Measurements from ENCODE around the gene AAR2. TPM values are rescaled to one million over a fixed set of nuclear protein-coding genes. Genes with fewer than 3 reads are reported as not detected.

Gene AAR2
- total RNA-seq, 1 experiment from 2014 or later = 36.9 TPM

GRCh38 chr20:36210436-36211021 is 25.7 kb upstream of the AAR2 start:
- H3K9me3 Mint-ChIP-seq = no peaks in the 10 kb centered on the region
- no CpG with 5 or more reads among the region's 5 CpGs for WGBS (ENCODE audit: extremely low coverage, insufficient read length, low lambda C conversion rate)

More at GRCh38 chr20:36210436-36211021, 25.7 kb upstream of the AAR2 start:
- Histone ChIP-seq H4K20me1 (ENCODE audit: control insufficient read depth, insufficient read depth, insufficient read length) (no peaks in the 10 kb centered on the region), H3K4me2 (ENCODE audit: insufficient read depth, insufficient read length, low read length) (no peak overlapping the region), H3K27me3 (ENCODE audit: insufficient read depth, low read length) (no peaks in the 10 kb centered on the region), H3K4ac (ENCODE audit: low read depth, low read length) (no peak overlapping the region), H2BK12ac (ENCODE audit: insufficient read length, low read depth, low read length) (no peak overlapping the region), H3K23ac (ENCODE audit: insufficient read length, low read depth, low read length) (no peak overlapping the region), H3K4me1 (ENCODE audit: insufficient read depth, low read length) (no peaks in the 10 kb centered on the region), H2BK120ac (ENCODE audit: low read depth, low read length, poor library complexity, severe bottlenecking) (no peak overlapping the region), H4K5ac (ENCODE audit: insufficient read length, low read depth, low read length) (no peak overlapping the region), H3K79me1 (ENCODE audit: insufficient read depth, low read depth, low read length, poor library complexity, severe bottlenecking) (no peaks in the 10 kb centered on the region), H3K14ac (ENCODE audit: insufficient read depth, low read length) (no peak overlapping the region), H3T11ph (ENCODE audit: low read length) (no peak overlapping the region), H3K9ac (ENCODE audit: extremely low read depth, insufficient read length, low read length) (no peak overlapping the region), H2BK5ac (ENCODE audit: insufficient read length, low read length) (no peak overlapping the region), H4K91ac (ENCODE audit: insufficient read length, low read depth, low read length) (no peak overlapping the region), H3K23me2 (ENCODE audit: insufficient read length, low read depth, low read length, poor library complexity, severe bottlenecking) (no peaks in the 10 kb centered on the region), H3K18ac (ENCODE audit: insufficient read length, low read depth, low read length) (no peak overlapping the region), H2AFZ (ENCODE audit: low read length) (no peak overlapping the region), H4K8ac (replicated peaks; ENCODE audit: insufficient read length, low read depth, low read length) (no peak overlapping the region), H3K79me2 (ENCODE audit: insufficient read depth, low read length) (no peaks in the 10 kb centered on the region), H3K27ac (ENCODE audit: insufficient read length, low read depth, low read length) (no peak overlapping the region), H3K56ac (ENCODE audit: insufficient read length, low read depth, low read length) (no peak overlapping the region), H2AK5ac (ENCODE audit: insufficient read length, low read length) (no peak overlapping the region), H2BK15ac (ENCODE audit: low read depth, low read length) (no peak overlapping the region), H3K9me3 (ENCODE audit: control insufficient read depth, low read depth, low read length) (no peaks in the 10 kb centered on the region), H2BK20ac (ENCODE audit: low read depth, low read length, poor library complexity, severe bottlenecking) (no peak overlapping the region)
- no peak overlapping the region; a peak in 2 of 7 replicates for H3K27ac Mint-ChIP-seq
- peaks cover 6 to 10% of the 10 kb centered on the region in 2 experiments for H3K4me1 Mint-ChIP-seq
- no peak for DNase-seq
- TF ChIP-seq CTCF (conservative IDR thresholded peaks at IDR 0.05) = peak; percentile 27; the same call in 1 of the 3 replicates
- H3K27me3 Mint-ChIP-seq (ENCODE audit: low read depth) = no peaks in the 10 kb centered on the region
- no peak overlapping the region for H3K4me3 Mint-ChIP-seq
- H3K36me3 Mint-ChIP-seq (ENCODE audit: insufficient read depth in 1 of 3, low read depth in 3 of 3) = peaks cover 0 to 4% (median 2%) of the 10 kb centered on the region in 3 experiments; a peak in 2 of 7 replicates

All from H9 (cell line).